Lung (tissue), 12 donors: Measurements from ENCODE around the gene IFI16. TPM values are rescaled to one million over a fixed set of nuclear protein-coding genes. Genes with fewer than 3 reads are reported as not detected.
A peak's percentile ranks its signal among the peaks of the same experiment; 100 is the strongest.

Experiments
- ATAC-seq: fragments of 200-7000 bp; cut with Tn5 transposase; one replicate; pipeline ENCODE4 v1.9.1; 2020; ENCODE audit warnings: moderate number of reproducible peaks; ENCODE audit not compliant: insufficient read depth, low FRiP score
- DNase-seq, 3 donors: peaks; one replicate each; pipeline ENCODE4 v3.0.0-alpha.2; 2013 to 2017
- H3K27ac ChIP-seq, 2 donors: one replicate each; pipeline ENCODE4 v1.5.1; 2013; ENCODE audit warnings: mild to moderate bottlenecking in 2 of 2, moderate library complexity in 2 of 2, control low read depth in 1 of 2, inconsistent platforms in 1 of 2, low read depth in 1 of 2, low read length in 1 of 2
- H3K27me3 ChIP-seq, 3 donors: one replicate each; pipeline ENCODE4 v1.5.1; 2013; ENCODE audit warnings: low read length in 2 of 3; ENCODE audit not compliant: control insufficient read depth in 3 of 3, insufficient read depth in 3 of 3
- H3K36me3 ChIP-seq, 4 donors: one replicate each; pipeline ENCODE4 v1.5.1; 2013; ENCODE audit warnings: low read length in 4 of 4, mild to moderate bottlenecking in 1 of 4, moderate library complexity in 1 of 4; ENCODE audit not compliant: control insufficient read depth in 4 of 4, insufficient read depth in 4 of 4
- H3K4me1 ChIP-seq, 5 donors: one replicate each; pipeline ENCODE4 v1.5.1; 2013; ENCODE audit warnings: low read length in 5 of 5, mild to moderate bottlenecking in 2 of 5, moderate library complexity in 1 of 5; ENCODE audit not compliant: control insufficient read depth in 5 of 5, insufficient read depth in 5 of 5
- H3K4me3 ChIP-seq: one replicate; pipeline ENCODE4 v1.5.1; 2013; ENCODE audit warnings: mild to moderate bottlenecking, control low read depth, moderate library complexity
- H3K9ac ChIP-seq, 2 donors: one replicate each; pipeline ENCODE4 v1.5.1; 2013; ENCODE audit warnings: low read length in 2 of 2, control low read depth in 1 of 2; ENCODE audit not compliant: insufficient read depth in 1 of 2
- H3K9me3 ChIP-seq, 4 donors: one replicate each; pipeline ENCODE4 v1.5.1; 2013; ENCODE audit warnings: low read length in 3 of 4, mild to moderate bottlenecking in 1 of 4, moderate library complexity in 1 of 4; ENCODE audit not compliant: control insufficient read depth in 4 of 4, insufficient read depth in 3 of 4
- CTCF ChIP-seq: IDR thresholded peaks from 2 replicates; pipeline ENCODE4 v1.5.1; 2012; ENCODE audit warnings: mild to moderate bottlenecking; ENCODE audit errors: control extremely low read depth, extremely low read depth
- WGBS, 2 donors: extraction: QIAGEN DNeasy Blood & Tissue Kit; methylation state at CpG; one replicate each; pipeline ENCODE4 v1.1.7; 2013; 5-methylcytosine and 5-hydroxymethylcytosine counted together
- polyA plus RNA-seq, 2 donors: library from polyadenylated mRNA; stranded (reverse); fragments of 200-250 nt; gene quantifications; one replicate each; pipeline ENCODE4 v1.2.1, GENCODE V29; 2013
- total RNA-seq, 2 donors: library from RNA; depleted of rRNA in 1 of 2; stranded (reverse); fragments of >200 nt in 1 of 2; gene quantifications; one replicate each; pipeline ENCODE4 v1.2.1, GENCODE V29; 2014 to 2021
- donor health status: control.
- donor health status: control.
- donor health status: Bipolar disorder and iron deficiency.
- donor health status: healthy.
- donor health status: DM: yes; HTN: yes; CAD: no.

IFI16 gene
- total and polyA plus RNA-seq, 4 donors, result 60.7 to 124 (median 81.4) TPM

GRCh38 chr1:158969166-158969565, 40.5 kb upstream of the IFI16 start:
- no peak for TF ChIP-seq CTCF
- H3K36me3 ChIP-seq, result no peaks in the 10 kb centered on the region
- no peak overlapping the region for H3K27ac ChIP-seq
- ATAC-seq, result no peak
- H3K4me3 ChIP-seq, result no peak overlapping the region
- no peaks in the 10 kb centered on the region for H3K9me3 ChIP-seq
- no peak overlapping the region for H3K9ac ChIP-seq
- H3K27me3 ChIP-seq, result no peaks in the 10 kb centered on the region
- DNase-seq, result no peak
- WGBS, 2 donors, result 79 to 92% methylated on average over 3 of the region's 3 CpGs
- H3K4me1 ChIP-seq, result no peaks in the 10 kb centered on the region

- H3K27ac ChIP-seq, result no peak overlapping the region
- no peaks in the 10 kb centered on the region for H3K27me3 ChIP-seq
- H3K9ac ChIP-seq, result no peak overlapping the region
- no peaks in the 10 kb centered on the region for H3K4me1 ChIP-seq
- 86 to 92% methylated on average over 1 of the region's 1 CpG for WGBS, 2 donors
- DNase-seq (no peak), ATAC-seq (no peak)
- no peaks in the 10 kb centered on the region for H3K9me3 ChIP-seq
- no peaks in the 10 kb centered on the region for H3K36me3 ChIP-seq
- H3K4me3 ChIP-seq, result no peak overlapping the region
- TF ChIP-seq CTCF, result no peak
These were observed 39.9 kb upstream of the IFI16 start for GRCh38 chr1:158969855-158970254.

GRCh38 chr1:158972841-158973240, 36.9 kb upstream of the IFI16 start:
- H3K4me3 ChIP-seq, result no peak overlapping the region
- DNase-seq (peak in 1 of 3 donors; percentile 1), ATAC-seq (no peak)
- no peaks in the 10 kb centered on the region for H3K4me1 ChIP-seq
- no peak overlapping the region for H3K27ac ChIP-seq
- H3K27me3 ChIP-seq, result no peaks in the 10 kb centered on the region
- H3K9me3 ChIP-seq, result no peaks in the 10 kb centered on the region
- TF ChIP-seq CTCF, result no peak
- no peak overlapping the region for H3K9ac ChIP-seq
- H3K36me3 ChIP-seq, result no peaks in the 10 kb centered on the region

- Histone ChIP-seq H3K4me3 (no peak overlapping the region), H3K36me3 (no peaks in the 10 kb centered on the region), H3K9ac (no peak overlapping the region), H3K27ac (no peak overlapping the region), H3K4me1 (no peaks in the 10 kb centered on the region), H3K27me3 (no peaks in the 10 kb centered on the region), H3K9me3 (no peaks in the 10 kb centered on the region)
- WGBS, 2 donors, result 47 to 59% methylated on average over 4 of the region's 4 CpGs
- ATAC-seq, result no peak
- DNase-seq, result no peak
- TF ChIP-seq CTCF, result no peak
These were observed 33.5 kb upstream of the IFI16 start for GRCh38 chr1:158976219-158976618.
